ENCODE measurements around the gene AVEN. TPM values are rescaled to one million over a fixed set of nuclear protein-coding genes. Genes with fewer than 3 reads are reported as not detected.

The AVEN gene
- total RNA-seq, 1 donor from 2014 or later, result 14.4 TPM

DNA sequence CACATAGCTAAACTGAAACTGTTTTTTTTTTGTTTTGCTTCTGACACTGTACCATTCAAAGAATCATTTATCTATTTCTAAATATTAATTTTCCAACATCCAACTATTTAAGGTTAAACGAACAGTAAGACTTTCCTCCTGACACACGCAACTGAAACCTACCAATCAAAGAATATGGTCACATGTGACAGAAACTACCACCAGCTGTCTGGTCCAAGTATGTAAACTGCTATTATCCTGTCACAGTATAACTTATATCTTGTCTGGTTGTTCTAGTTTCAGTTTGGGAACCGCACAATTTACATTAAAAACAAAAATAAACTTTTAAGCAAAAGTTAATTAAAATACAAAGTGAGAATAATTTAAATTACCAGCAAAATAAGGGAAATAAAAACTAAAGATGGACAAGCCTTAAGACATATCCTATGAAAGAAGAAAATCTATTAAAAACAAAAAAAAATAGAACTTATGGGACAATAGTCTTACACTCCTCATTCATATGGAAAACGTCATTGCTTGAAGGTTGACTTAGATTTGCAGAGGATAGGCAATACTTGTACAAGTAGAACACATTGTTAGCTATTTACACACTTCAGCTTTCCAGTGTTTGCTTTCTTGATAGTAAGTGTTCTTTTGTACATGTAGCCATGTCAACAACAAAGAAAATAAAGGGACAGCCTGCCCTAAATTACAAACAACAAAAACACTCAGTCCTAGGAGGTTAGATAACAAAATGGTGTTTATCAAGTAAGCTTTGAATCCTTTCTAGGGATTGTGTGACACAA is 97.5 kb downstream of the AVEN start:
- Mint-ChIP-seq H3K27ac (no peak overlapping the region), H3K4me1 (ENCODE audit: low read depth) (peaks cover 8% of the 10 kb centered on the region), H3K4me3 (ENCODE audit: low read depth) (no peak overlapping the region), H3K27me3 (no peaks in the 10 kb centered on the region), H3K9me3 (ENCODE audit: low read depth) (peaks cover 7% of the 10 kb centered on the region), H3K36me3 (ENCODE audit: insufficient read depth) (peaks cover 4% of the 10 kb centered on the region)
- TF ChIP-seq, protein P1, sequence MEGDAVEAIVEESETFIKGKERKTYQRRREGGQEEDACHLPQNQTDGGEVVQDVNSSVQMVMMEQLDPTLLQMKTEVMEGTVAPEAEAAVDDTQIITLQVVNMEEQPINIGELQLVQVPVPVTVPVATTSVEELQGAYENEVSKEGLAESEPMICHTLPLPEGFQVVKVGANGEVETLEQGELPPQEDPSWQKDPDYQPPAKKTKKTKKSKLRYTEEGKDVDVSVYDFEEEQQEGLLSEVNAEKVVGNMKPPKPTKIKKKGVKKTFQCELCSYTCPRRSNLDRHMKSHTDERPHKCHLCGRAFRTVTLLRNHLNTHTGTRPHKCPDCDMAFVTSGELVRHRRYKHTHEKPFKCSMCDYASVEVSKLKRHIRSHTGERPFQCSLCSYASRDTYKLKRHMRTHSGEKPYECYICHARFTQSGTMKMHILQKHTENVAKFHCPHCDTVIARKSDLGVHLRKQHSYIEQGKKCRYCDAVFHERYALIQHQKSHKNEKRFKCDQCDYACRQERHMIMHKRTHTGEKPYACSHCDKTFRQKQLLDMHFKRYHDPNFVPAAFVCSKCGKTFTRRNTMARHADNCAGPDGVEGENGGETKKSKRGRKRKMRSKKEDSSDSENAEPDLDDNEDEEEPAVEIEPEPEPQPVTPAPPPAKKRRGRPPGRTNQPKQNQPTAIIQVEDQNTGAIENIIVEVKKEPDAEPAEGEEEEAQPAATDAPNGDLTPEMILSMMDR (IDR thresholded peaks at IDR 0.05; ENCODE audit: unreplicated experiment), result no peak
- DNase-seq (ENCODE audit: low spot score, unreplicated experiment), result no peak

DNA sequence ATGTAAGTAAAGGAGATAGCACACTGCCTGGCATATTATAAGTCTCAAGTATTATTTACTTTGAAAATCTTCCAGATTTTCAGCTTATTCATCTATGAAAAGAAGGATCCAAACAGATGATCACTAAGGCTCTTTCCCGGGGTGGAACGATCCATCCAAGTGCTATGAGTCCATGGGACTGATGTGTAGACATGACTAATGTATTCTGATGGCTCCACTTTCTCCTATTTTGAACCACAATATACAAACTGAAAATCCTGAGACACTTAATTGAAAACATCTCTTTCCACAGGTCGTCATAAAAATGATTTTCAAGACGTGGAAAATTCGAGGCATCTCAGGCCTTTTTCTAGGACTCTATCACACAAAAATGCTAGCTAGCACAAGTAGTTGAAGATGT is 104.1 kb downstream of the AVEN start:
- TF ChIP-seq, protein P1 (IDR thresholded peaks at IDR 0.05; ENCODE audit: unreplicated experiment), result no peak
- H3K27me3 Mint-ChIP-seq, result no peaks in the 10 kb centered on the region
- no peaks in the 10 kb centered on the region for H3K36me3 Mint-ChIP-seq (ENCODE audit: insufficient read depth)
- DNase-seq (ENCODE audit: low spot score, unreplicated experiment), result no peak
- no peak overlapping the region for H3K27ac Mint-ChIP-seq
- H3K4me3 Mint-ChIP-seq (ENCODE audit: low read depth), result no peak overlapping the region
- H3K4me1 Mint-ChIP-seq (ENCODE audit: low read depth), result no peaks in the 10 kb centered on the region
- no peaks in the 10 kb centered on the region for H3K9me3 Mint-ChIP-seq (ENCODE audit: low read depth)

DNA sequence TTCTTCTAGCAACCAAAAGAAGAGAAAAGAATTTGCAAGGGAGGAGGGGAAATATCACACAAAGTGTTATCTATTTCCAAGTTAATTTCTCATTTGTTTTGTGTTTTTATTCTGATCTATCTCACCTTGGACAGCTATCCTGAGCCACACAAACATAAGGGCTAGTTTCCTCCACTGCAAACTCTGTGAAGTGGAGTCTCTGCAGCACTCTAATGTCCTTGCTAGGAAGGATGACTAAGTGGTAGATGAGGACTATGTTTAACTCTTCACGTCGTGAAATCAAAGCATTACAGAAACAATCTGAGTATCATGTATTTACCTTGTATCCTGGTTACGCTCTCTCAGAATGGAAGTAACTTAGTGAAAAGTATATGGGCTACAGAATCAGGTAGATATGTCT is 104.6 kb downstream of the AVEN start:
- Mint-ChIP-seq H3K36me3 (ENCODE audit: insufficient read depth) (no peaks in the 10 kb centered on the region), H3K4me3 (ENCODE audit: low read depth) (no peak overlapping the region), H3K27ac (no peak overlapping the region), H3K27me3 (no peaks in the 10 kb centered on the region), H3K9me3 (ENCODE audit: low read depth) (no peaks in the 10 kb centered on the region), H3K4me1 (ENCODE audit: low read depth) (no peaks in the 10 kb centered on the region)
- TF ChIP-seq, protein P1 (IDR thresholded peaks at IDR 0.05; ENCODE audit: unreplicated experiment), result no peak
- DNase-seq (ENCODE audit: low spot score, unreplicated experiment), result no peak

DNA sequence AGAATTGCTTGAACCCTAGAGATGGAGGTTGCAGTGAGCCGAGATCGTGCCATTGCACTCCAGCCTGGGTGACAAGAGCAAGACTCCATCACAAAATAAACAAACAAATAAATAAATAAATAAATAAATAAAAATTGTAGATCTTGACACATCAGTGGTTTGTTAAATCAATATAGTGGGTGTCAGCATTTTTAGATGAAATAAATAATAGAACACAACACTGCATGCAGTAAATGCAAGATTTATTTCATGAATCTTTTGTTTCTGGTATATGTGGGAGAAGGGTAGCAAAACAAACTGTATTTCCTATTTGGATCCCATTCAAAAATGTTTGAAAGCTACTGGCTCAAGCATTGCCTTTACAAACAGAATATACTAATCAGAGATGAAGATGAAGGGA is 106.3 kb downstream of the AVEN start:
- no peak for DNase-seq (ENCODE audit: low spot score, unreplicated experiment)
- Mint-ChIP-seq H3K9me3 (ENCODE audit: low read depth) (no peaks in the 10 kb centered on the region), H3K36me3 (ENCODE audit: insufficient read depth) (no peaks in the 10 kb centered on the region)

DNA sequence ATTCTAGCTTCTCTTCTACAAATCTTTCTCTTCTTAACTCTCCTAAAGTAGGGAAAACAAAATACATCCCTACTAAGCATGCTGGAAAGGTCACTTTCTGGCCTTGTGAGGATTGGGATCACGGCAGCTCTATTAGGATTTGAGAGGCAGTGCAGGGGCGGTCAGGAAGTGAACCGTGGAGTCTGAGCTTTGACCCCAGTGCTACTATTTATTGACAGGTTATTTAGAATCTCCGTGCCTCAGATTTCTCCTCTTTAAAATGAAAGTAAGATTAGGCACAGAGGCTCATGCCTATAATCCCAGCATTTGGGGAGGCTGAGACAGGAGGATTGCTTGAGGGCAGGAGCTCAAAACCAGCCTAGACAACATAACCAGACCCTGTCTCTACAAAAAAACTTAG is 112.7 kb downstream of the AVEN start:
- Mint-ChIP-seq H3K4me1 (ENCODE audit: low read depth) (peaks cover 9% of the 10 kb centered on the region), H3K9me3 (ENCODE audit: low read depth) (no peaks in the 10 kb centered on the region)

More for the DNA sequence above, 106.3 kb downstream of the AVEN start:
- Mint-ChIP-seq H3K4me1 (ENCODE audit: low read depth) (no peaks in the 10 kb centered on the region), H3K4me3 (ENCODE audit: low read depth) (no peak overlapping the region), H3K27me3 (no peaks in the 10 kb centered on the region), H3K27ac (no peak overlapping the region)
- TF ChIP-seq, protein P1 (IDR thresholded peaks at IDR 0.05; ENCODE audit: unreplicated experiment), result no peak

More for the DNA sequence above, 112.7 kb downstream of the AVEN start:
- DNase-seq (ENCODE audit: low spot score, unreplicated experiment), result no peak
- Mint-ChIP-seq H3K4me3 (ENCODE audit: low read depth) (no peak overlapping the region), H3K27ac (no peak overlapping the region), H3K36me3 (ENCODE audit: insufficient read depth) (peaks cover 2% of the 10 kb centered on the region), H3K27me3 (no peaks in the 10 kb centered on the region)
- TF ChIP-seq, protein P1 (IDR thresholded peaks at IDR 0.05; ENCODE audit: unreplicated experiment), result no peak
